Pancreas (tissue), 10 donors: Measurements from ENCODE around the gene IMMT. TPM values are rescaled to one million over a fixed set of nuclear protein-coding genes. Genes with fewer than 3 reads are reported as not detected.

Experiments used
- ATAC-seq, 4 donors: fragments of 200-7000 bp; cut with Tn5 transposase; one replicate each; pipeline versions ENCODE4 v1.8.0 to v1.9.1; 2020; ENCODE audit warnings: mild to moderate bottlenecking in 4 of 4, moderate library complexity in 4 of 4
- DNase-seq, 6 donors: peaks; one replicate each; pipeline ENCODE4 v3.0.0-alpha.2; 2020
- FAIRE-seq: peaks from 2 replicates; lab custom pipeline; 2012; peaks lifted over from hg19 to GRCh38; lab: Jason Lieb, UNC
- H3K27ac ChIP-seq, 4 donors: fragments of 200-600 bp; sonication (generic); 1 replicate in 3 of 4; 2 replicates in 1 of 4; pipeline versions ENCODE4 v1.5.0 to v1.8.0; 2020
- H3K27me3 ChIP-seq, 4 donors: fragments of 200-600 bp; one replicate each; pipeline ENCODE4 v1.8.0; 2021
- H3K36me3 ChIP-seq, 3 donors: fragments of 200-600 bp; sonication (generic) in 1 of 3; one replicate each; pipeline versions ENCODE4 v1.5.0 to v1.8.0; 2020 to 2021
- H3K4me1 ChIP-seq, 3 donors: fragments of 200-600 bp; one replicate each; pipeline ENCODE4 v1.8.0; 2021
- H3K4me3 ChIP-seq, 4 donors: fragments of 200-600 bp; sonication (generic) in 2 of 4; one replicate each; pipeline versions ENCODE4 v1.5.0 to v1.8.0; 2020 to 2021
- H3K9me3 ChIP-seq, 4 donors: fragments of 200-600 bp; one replicate each; pipeline ENCODE4 v1.8.0; 2021
- CTCF ChIP-seq, 4 donors: fragments of 200-600 bp; sonication (generic) in 3 of 4; IDR thresholded peaks; one replicate each; pipeline versions ENCODE4 v1.5.0 to v1.8.0; 2021; ENCODE audit warnings: antibody characterized with exemption in 4 of 4
- WGBS, 2 donors: extraction: QIAGEN DNeasy Blood & Tissue Kit; methylation state at CpG; one replicate each; pipeline ENCODE4 v1.1.7; 2013; 5-methylcytosine and 5-hydroxymethylcytosine counted together
- intact Hi-C, 3 donors: fragments of 100-400 bp; cut with DNase I; formaldehyde crosslinking; loops; one replicate each; pipeline versions ENCODE4 v1.11.1 to v1.14.2; 2022
- polyA plus RNA-seq, 2 donors: library from polyadenylated mRNA; stranded (reverse); fragments of 200-250 nt; gene quantifications; one replicate each; pipeline ENCODE4 v1.2.3, GENCODE V29; 2013
- total RNA-seq, 6 donors: library from RNA; stranded (reverse); fragmentation: NEBNext Ultra II Directional in 4 of 6; extraction: Animal tissue kit (Norgen Biotek cat#: 25700) in 4 of 6; gene quantifications; one replicate each; pipeline versions ENCODE4 v1.2.1 to v1.2.4, GENCODE V29; 2021 to 2023
- donor health status: healthy with polysubstance abuse.
- donor health status: DM: no; HTN: no; CAD: no; lungs with moderate emphysema.
- donor health status: DM: no; HTN: no; CAD: no.
- donor health status: control.
- donor health status: control.
- donor health status: Bipolar disorder and iron deficiency.
- donor health status: DM: yes; HTN: yes; CAD: no.
- donor health status: DM: no; HTN: no; CAD: no.
- donor health status: DM: no; HTN: no; CAD: no.
- donor health status: DM: yes; HTN: yes; CAD: no.

The IMMT gene
- total and polyA plus RNA-seq, 8 donors: 18.1 to 44.5 (median 37.7) TPM

GRCh38 chr2:86223927-86224560, 28.8 kb upstream of the IMMT start:
- intact Hi-C loops: loop anchor here (5.0 to 10.0 kb wide), 3 partner anchors 141 to 151 kb away; no protein-coding TSS in a partner anchor
- H3K27ac ChIP-seq: no peak overlapping the region

GRCh38 chr2:86223140-86223926, 28.1 kb upstream of the IMMT start:
- Histone ChIP-seq H3K27ac (no peak overlapping the region), H3K27me3 (no peaks in the 10 kb centered on the region)
- no peak for FAIRE-seq

More at GRCh38 chr2:86223927-86224560, 28.8 kb upstream of the IMMT start:
- H3K4me3 ChIP-seq: no peak overlapping the region
- TF ChIP-seq CTCF (IDR thresholded peaks at IDR 0.05): no peak
- no peaks in the 10 kb centered on the region for H3K36me3 ChIP-seq
- 93 to 98% methylated on average over 2 of the region's 2 CpGs for WGBS, 2 donors
- peaks cover 0 to 3% (median 0%) of the 10 kb centered on the region in 3 donors for H3K4me1 ChIP-seq
- H3K9me3 ChIP-seq: no peaks in the 10 kb centered on the region
- no peak for FAIRE-seq
- no peaks in the 10 kb centered on the region for H3K27me3 ChIP-seq
- no peak for ATAC-seq
- DNase-seq: no peak

GRCh38 chr2:86221066-86221684, 25.9 kb upstream of the IMMT start:
- no peak for FAIRE-seq
- Histone ChIP-seq H3K4me3 (no peak overlapping the region), H3K27me3 (no peaks in the 10 kb centered on the region), H3K4me1 (peaks cover 0 to 3% (median 0%) of the 10 kb centered on the region in 3 donors), H3K9me3 (no peaks in the 10 kb centered on the region), H3K27ac (no peak overlapping the region), H3K36me3 (no peaks in the 10 kb centered on the region)
- peak in 4 of 6 donors; percentile 24 to 75 (median 54) for DNase-seq
- intact Hi-C loops: loop anchor here (5.0 to 10.0 kb wide), 3 partner anchors 144 to 154 kb away; no protein-coding TSS in a partner anchor
- 41 to 63% methylated on average over 5 of the region's 5 CpGs for WGBS, 2 donors
- peak; percentile 70 to 84 (median 82) for ATAC-seq
- TF ChIP-seq CTCF (IDR thresholded peaks at IDR 0.05): peak; percentile 58 to 89 (median 87)

More at GRCh38 chr2:86223140-86223926, 28.1 kb upstream of the IMMT start:
- H3K4me1 ChIP-seq: peaks cover 0 to 3% (median 0%) of the 10 kb centered on the region in 3 donors
- H3K9me3 ChIP-seq: no peaks in the 10 kb centered on the region
- intact Hi-C loops: loop anchor here (5.0 to 10.0 kb wide), 3 partner anchors 141 to 151 kb away; no protein-coding TSS in a partner anchor
- DNase-seq: peak in 4 of 6 donors; percentile 28 to 45 (median 36)
- no peak for TF ChIP-seq CTCF (IDR thresholded peaks at IDR 0.05)
- H3K36me3 ChIP-seq: no peaks in the 10 kb centered on the region
- ATAC-seq: peak; percentile 73 to 88 (median 79)
- H3K4me3 ChIP-seq: no peak overlapping the region
- WGBS, 2 donors: 52 to 55% methylated on average over 8 of the region's 8 CpGs

GRCh38 chr2:86219896-86220295, 24.6 kb upstream of the IMMT start:
- H3K27ac ChIP-seq: no peak overlapping the region
- H3K27me3 ChIP-seq: no peaks in the 10 kb centered on the region
- no peak overlapping the region for H3K4me3 ChIP-seq
- no peaks in the 10 kb centered on the region for H3K36me3 ChIP-seq
- intact Hi-C loops: loop anchor here (5.0 to 10.0 kb wide), 3 partner anchors 145 to 155 kb away; no protein-coding TSS in a partner anchor
- no peaks in the 10 kb centered on the region for H3K9me3 ChIP-seq
- 71 to 81% methylated on average over 5 of the region's 5 CpGs for WGBS, 2 donors
- peaks cover 0 to 3% (median 0%) of the 10 kb centered on the region in 3 donors for H3K4me1 ChIP-seq
- no peak for FAIRE-seq
- no peak for TF ChIP-seq CTCF (IDR thresholded peaks at IDR 0.05)
- no peak for ATAC-seq
- no peak for DNase-seq
